Left ventricle myocardium inferior (tissue), 1 donor: ENCODE data around the gene CAPN15. TPM values are rescaled to one million over a fixed set of nuclear protein-coding genes. Genes with fewer than 3 reads are reported as not detected.

ENCODE experiments used
- DNase-seq: peaks from one replicate; pipeline ENCODE4 v3.0.0-alpha.2; 2020
- H3K27ac ChIP-seq: fragments of 200-600 bp; replicated peaks from 2 replicates; pipeline ENCODE4 v1.8.0; 2021
- H3K27me3 ChIP-seq: fragments of 200-600 bp; 2 replicates; pipeline ENCODE4 v1.8.0; 2021; ENCODE audit warnings: low read depth
- H3K36me3 ChIP-seq: fragments of 200-600 bp; 2 replicates; pipeline ENCODE4 v1.8.0; 2021
- H3K4me1 ChIP-seq: fragments of 200-600 bp; 2 replicates; pipeline ENCODE4 v1.8.0; 2021
- H3K4me3 ChIP-seq: fragments of 200-600 bp; 2 replicates; pipeline ENCODE4 v1.8.0; 2021; ENCODE audit warnings: mild to moderate bottlenecking, moderate library complexity
- H3K9me3 ChIP-seq: fragments of 200-600 bp; replicated peaks from 2 replicates; pipeline ENCODE4 v1.8.0; 2021
- CTCF ChIP-seq: fragments of 200-600 bp; IDR thresholded peaks from 2 replicates; pipeline ENCODE4 v1.8.0; 2021; ENCODE audit warnings: antibody characterized with exemption, mild to moderate bottlenecking, borderline replicate concordance
- intact Hi-C: fragments of 100-400 bp; cut with micrococcal nuclease; formaldehyde crosslinking; loops from one replicate; pipeline ENCODE4 v1.11.0; 2022
- total RNA-seq: library from RNA; stranded (reverse); fragmentation: NEBNext Ultra II Directional; extraction: Animal tissue kit (Norgen Biotek cat#: 25700); gene quantifications from one replicate; pipeline ENCODE4 v1.2.1, GENCODE V29; 2021
- donor health status: DM: no; HTN: yes; CAD: no; lungs with severe emphysema.

Gene CAPN15
- total RNA-seq, 1 donor from 2014 or later = 17.4 TPM

GRCh38 chr16:535446-536405 lies 8.2 kb downstream of the CAPN15 start:
- Histone ChIP-seq H3K27me3 (no peaks in the 10 kb centered on the region), H3K4me1 (peaks cover 38% of the 10 kb centered on the region), H3K4me3 (no peak overlapping the region), H3K27ac (no peak overlapping the region), H3K36me3 (peaks cover 20% of the 10 kb centered on the region), H3K9me3 (no peaks in the 10 kb centered on the region)
- no peak for TF ChIP-seq CTCF
- no peak for DNase-seq
- intact Hi-C loops = no loop called here

GRCh38 chr16:536746-537145 lies 9.2 kb downstream of the CAPN15 start:
- peaks cover 30% of the 10 kb centered on the region for H3K4me1 ChIP-seq
- H3K4me3 ChIP-seq = no peak overlapping the region
- DNase-seq = no peak
- no peaks in the 10 kb centered on the region for H3K27me3 ChIP-seq
- no peak overlapping the region for H3K27ac ChIP-seq
- TF ChIP-seq CTCF = no peak
- peaks cover 23% of the 10 kb centered on the region for H3K36me3 ChIP-seq
- intact Hi-C loops = no loop called here
- H3K9me3 ChIP-seq = no peaks in the 10 kb centered on the region

GRCh38 chr16:537415-538335 lies 10.2 kb downstream of the CAPN15 start:
- intact Hi-C loops = no loop called here
- no peak for DNase-seq
- Histone ChIP-seq H3K9me3 (no peaks in the 10 kb centered on the region), H3K36me3 (peaks cover 23% of the 10 kb centered on the region), H3K27ac (no peak overlapping the region), H3K27me3 (no peaks in the 10 kb centered on the region), H3K4me3 (no peak overlapping the region), H3K4me1 (peaks cover 26% of the 10 kb centered on the region)
- no peak for TF ChIP-seq CTCF

- TF ChIP-seq CTCF = no peak
- Histone ChIP-seq H3K4me1 (peaks cover 7% of the 10 kb centered on the region), H3K4me3 (no peak overlapping the region), H3K27ac (no peak overlapping the region), H3K9me3 (no peaks in the 10 kb centered on the region), H3K27me3 (no peaks in the 10 kb centered on the region), H3K36me3 (peaks cover 23% of the 10 kb centered on the region)
- DNase-seq = no peak
- intact Hi-C loops = no loop called here
Measured at GRCh38 chr16:539901-540530, 12.5 kb downstream of the CAPN15 start.
